Measurements from ENCODE around the gene SMAD5.

Gene SMAD5

GRCh38 chr5:136190904-136191303 is 58.3 kb downstream of the SMAD5 start:
- Histone ChIP-seq H3K36me3 (ENCODE audit: control insufficient read depth, insufficient read depth, low read length) (no peaks in the 10 kb centered on the region; the same call in 1 of the 2 replicates), H3K27me3 (replicated peaks; ENCODE audit: control insufficient read depth, insufficient read depth, low read length) (no peaks in the 10 kb centered on the region; the same call in none of the 2 replicates), H3K4me3 (replicated peaks; ENCODE audit: low read depth, low read length) (no peak overlapping the region)
- DNase-seq (ENCODE audit: extremely low read depth, insufficient read length) = no peak
- TF ChIP-seq, protein P1, sequence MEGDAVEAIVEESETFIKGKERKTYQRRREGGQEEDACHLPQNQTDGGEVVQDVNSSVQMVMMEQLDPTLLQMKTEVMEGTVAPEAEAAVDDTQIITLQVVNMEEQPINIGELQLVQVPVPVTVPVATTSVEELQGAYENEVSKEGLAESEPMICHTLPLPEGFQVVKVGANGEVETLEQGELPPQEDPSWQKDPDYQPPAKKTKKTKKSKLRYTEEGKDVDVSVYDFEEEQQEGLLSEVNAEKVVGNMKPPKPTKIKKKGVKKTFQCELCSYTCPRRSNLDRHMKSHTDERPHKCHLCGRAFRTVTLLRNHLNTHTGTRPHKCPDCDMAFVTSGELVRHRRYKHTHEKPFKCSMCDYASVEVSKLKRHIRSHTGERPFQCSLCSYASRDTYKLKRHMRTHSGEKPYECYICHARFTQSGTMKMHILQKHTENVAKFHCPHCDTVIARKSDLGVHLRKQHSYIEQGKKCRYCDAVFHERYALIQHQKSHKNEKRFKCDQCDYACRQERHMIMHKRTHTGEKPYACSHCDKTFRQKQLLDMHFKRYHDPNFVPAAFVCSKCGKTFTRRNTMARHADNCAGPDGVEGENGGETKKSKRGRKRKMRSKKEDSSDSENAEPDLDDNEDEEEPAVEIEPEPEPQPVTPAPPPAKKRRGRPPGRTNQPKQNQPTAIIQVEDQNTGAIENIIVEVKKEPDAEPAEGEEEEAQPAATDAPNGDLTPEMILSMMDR (IDR thresholded peaks at IDR 0.05; ENCODE audit: insufficient read depth, low read length, poor library complexity, severe bottlenecking) = no peak

GRCh38 chr5:136191304-136192014 is 58.8 kb downstream of the SMAD5 start:
- Histone ChIP-seq H3K4me3 (replicated peaks; ENCODE audit: low read depth, low read length) (no peak overlapping the region), H3K36me3 (ENCODE audit: control insufficient read depth, insufficient read depth, low read length) (no peaks in the 10 kb centered on the region; the same call in 1 of the 2 replicates), H3K27me3 (replicated peaks; ENCODE audit: control insufficient read depth, insufficient read depth, low read length) (no peaks in the 10 kb centered on the region; the same call in none of the 2 replicates)
- TF ChIP-seq, protein P1 (IDR thresholded peaks at IDR 0.05; ENCODE audit: insufficient read depth, low read length, poor library complexity, severe bottlenecking) = no peak
- no peak for DNase-seq (ENCODE audit: extremely low read depth, insufficient read length)

DNA sequence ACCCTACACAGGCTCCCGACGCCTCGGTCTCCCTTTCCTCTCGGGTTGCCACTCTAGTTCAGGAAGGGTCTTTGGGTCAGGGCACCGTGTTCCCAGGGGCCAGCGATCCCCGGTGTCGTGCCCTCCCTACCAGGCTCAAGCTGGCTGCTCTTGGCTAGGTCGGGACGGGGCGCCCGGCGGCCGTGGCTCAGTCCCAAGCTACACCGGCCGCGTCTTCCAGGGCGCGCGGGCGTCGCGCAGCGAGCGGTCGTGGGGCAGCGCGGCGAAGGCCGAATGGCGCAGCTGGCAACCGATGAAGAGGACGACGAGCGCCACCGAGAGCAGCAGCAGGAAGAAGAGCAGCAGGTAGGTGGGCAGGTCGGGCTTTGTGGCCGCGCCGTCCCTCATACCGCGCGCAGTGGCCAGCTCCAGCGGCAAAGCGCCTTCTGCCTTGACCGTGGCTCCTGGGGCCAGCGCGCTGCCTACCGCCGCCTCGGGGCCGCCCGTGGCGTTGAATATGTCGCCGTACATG is 59.4 kb downstream of the SMAD5 start:
- TF ChIP-seq, protein P1 (IDR thresholded peaks at IDR 0.05; ENCODE audit: insufficient read depth, low read length, poor library complexity, severe bottlenecking) = no peak
- peak; percentile 28 for DNase-seq (ENCODE audit: extremely low read depth, insufficient read length)
- Histone ChIP-seq H3K36me3 (ENCODE audit: control insufficient read depth, insufficient read depth, low read length) (no peaks in the 10 kb centered on the region; the same call in 1 of the 2 replicates), H3K27me3 (replicated peaks; ENCODE audit: control insufficient read depth, insufficient read depth, low read length) (no peaks in the 10 kb centered on the region; the same call in none of the 2 replicates), H3K4me3 (replicated peaks; ENCODE audit: low read depth, low read length) (no peak overlapping the region)

- Histone ChIP-seq H3K27me3 (replicated peaks; ENCODE audit: control insufficient read depth, insufficient read depth, low read length) (no peaks in the 10 kb centered on the region; the same call in none of the 2 replicates), H3K36me3 (ENCODE audit: control insufficient read depth, insufficient read depth, low read length) (no peaks in the 10 kb centered on the region; the same call in 1 of the 2 replicates), H3K4me3 (replicated peaks; ENCODE audit: low read depth, low read length) (no peak within 1 kb of the TSS; the same call in 1 of the 2 replicates)
- TF ChIP-seq, protein P1 (IDR thresholded peaks at IDR 0.05; ENCODE audit: insufficient read depth, low read length, poor library complexity, severe bottlenecking) = no peak
- peak; percentile 19 for DNase-seq (ENCODE audit: extremely low read depth, insufficient read length)
These were observed 60.1 kb downstream of the SMAD5 start, which contains the start of gene SMIM32 for GRCh38 chr5:136192526-136193321. SMIM32 (minus strand) TSS chr5:136193162; CDS start chr5:136192524, 638 bp downstream.

GRCh38 chr5:136193322-136193935 is 60.8 kb downstream of the SMAD5 start:
- Histone ChIP-seq H3K27me3 (replicated peaks; ENCODE audit: control insufficient read depth, insufficient read depth, low read length) (no peaks in the 10 kb centered on the region; the same call in none of the 2 replicates), H3K4me3 (replicated peaks; ENCODE audit: low read depth, low read length) (no peak overlapping the region), H3K36me3 (ENCODE audit: control insufficient read depth, insufficient read depth, low read length) (no peaks in the 10 kb centered on the region; the same call in 1 of the 2 replicates)
- no peak for DNase-seq (ENCODE audit: extremely low read depth, insufficient read length)
- TF ChIP-seq, protein P1 (IDR thresholded peaks at IDR 0.05; ENCODE audit: insufficient read depth, low read length, poor library complexity, severe bottlenecking) = no peak
